ENCODE measurements around the gene MTMR3.

GRCh38 chr22:29914991-29915533, 32.1 kb downstream of the MTMR3 start:
- TF ChIP-seq CTCF (IDR thresholded peaks at IDR 0.05) (no peak), POLR2AphosphoS5 (IDR thresholded peaks at IDR 0.05) (no peak), EP300 (IDR thresholded peaks at IDR 0.05) (no peak), POLR2A (IDR thresholded peaks at IDR 0.05; ENCODE audit: low read depth) (no peak)

Measured in esophagus muscularis mucosa (tissue), 4 donors.